ENCODE measurements around the gene FYTTD1.
"Not testable (repeated sequence)": the region's sequence is repeated elsewhere in the genome, so short reads cannot be mapped to it uniquely, and the experiment has no call there.

FYTTD1 gene

GRCh38 chr3:197749601-197750395, at the start of gene FYTTD1:
FYTTD1 (plus strand) TSS chr3:197749883; CDS start chr3:197749972, 89 bp downstream.
- DNase-seq (ENCODE audit: low spot score): peak; percentile 90

GRCh38 chr3:197700095-197700494, 49.6 kb upstream of the FYTTD1 start:
- DNase-seq (ENCODE audit: low spot score): no peak

GRCh38 chr3:197701841-197702240, 47.8 kb upstream of the FYTTD1 start:
- DNase-seq (ENCODE audit: low spot score): no peak

- no peak for DNase-seq (ENCODE audit: low spot score)
Measured at GRCh38 chr3:197706658-197707057, 43.0 kb upstream of the FYTTD1 start.

- no peak for DNase-seq (ENCODE audit: low spot score)
Measured at GRCh38 chr3:197709135-197709534, 40.5 kb upstream of the FYTTD1 start.

- not testable (repeated sequence) for DNase-seq (ENCODE audit: low spot score)
Measured at GRCh38 chr3:197710965-197711364, 38.7 kb upstream of the FYTTD1 start.

- peak; percentile 96 for DNase-seq (ENCODE audit: low spot score)
Measured at GRCh38 chr3:197711973-197712707, 37.5 kb upstream of the FYTTD1 start.

GRCh38 chr3:197713477-197713822, 36.2 kb upstream of the FYTTD1 start:
- DNase-seq (ENCODE audit: low spot score): no peak

GRCh38 chr3:197714251-197714650, 35.4 kb upstream of the FYTTD1 start:
- no peak for DNase-seq (ENCODE audit: low spot score)

- DNase-seq (ENCODE audit: low spot score): no peak
Measured at GRCh38 chr3:197718891-197719290, 30.8 kb upstream of the FYTTD1 start.

GRCh38 chr3:197720694-197721093, 29.0 kb upstream of the FYTTD1 start:
- no peak for DNase-seq (ENCODE audit: low spot score)

- no peak for DNase-seq (ENCODE audit: low spot score)
Measured at GRCh38 chr3:197722734-197723133, 26.9 kb upstream of the FYTTD1 start.

- not testable (repeated sequence) for DNase-seq (ENCODE audit: low spot score)
Measured at GRCh38 chr3:197727878-197728277, 21.8 kb upstream of the FYTTD1 start.

GRCh38 chr3:197728487-197728886, 21.2 kb upstream of the FYTTD1 start:
- no peak for DNase-seq (ENCODE audit: low spot score)

- DNase-seq (ENCODE audit: low spot score): no peak
Measured at GRCh38 chr3:197730200-197730599, 19.5 kb upstream of the FYTTD1 start.

- not testable (repeated sequence) for DNase-seq (ENCODE audit: low spot score)
Measured at GRCh38 chr3:197730770-197731169, 18.9 kb upstream of the FYTTD1 start.

GRCh38 chr3:197731483-197731882, 18.2 kb upstream of the FYTTD1 start:
- DNase-seq (ENCODE audit: low spot score): not testable (repeated sequence)

GRCh38 chr3:197733042-197733441, 16.6 kb upstream of the FYTTD1 start:
- no peak for DNase-seq (ENCODE audit: low spot score)

GRCh38 chr3:197734667-197735318, 14.9 kb upstream of the FYTTD1 start:
- peak; percentile 59 for DNase-seq (ENCODE audit: low spot score)

GRCh38 chr3:197736010-197736490, 13.6 kb upstream of the FYTTD1 start:
- DNase-seq (ENCODE audit: low spot score): no peak

- peak; percentile 93 for DNase-seq (ENCODE audit: low spot score)
Measured at GRCh38 chr3:197736491-197737318, 13.0 kb upstream of the FYTTD1 start, which contains the start of gene RUBCN. RUBCN (minus strand) TSS chr3:197736904; CDS start chr3:197736719, 185 bp downstream.

GRCh38 chr3:197737319-197737649, 12.4 kb upstream of the FYTTD1 start:
- DNase-seq (ENCODE audit: low spot score): no peak
